Upper lobe of left lung (tissue), 6 donors: ENCODE results near the gene SIL1. TPM values are rescaled to one million over a fixed set of nuclear protein-coding genes. Genes with fewer than 3 reads are reported as not detected.
"Not testable (repeated sequence)": the region's sequence is repeated elsewhere in the genome, so short reads cannot be mapped to it uniquely, and the experiment has no call there.

Source experiments
- ATAC-seq, 2 donors: fragments of 200-7000 bp; cut with Tn5 transposase; one replicate each; pipeline ENCODE4 v1.9.1; 2022; ENCODE audit warnings: mild to moderate bottlenecking in 2 of 2, moderate library complexity in 2 of 2; ENCODE audit not compliant: low FRiP score in 2 of 2
- DNase-seq, 2 donors: peaks; one replicate each; pipeline ENCODE4 v3.0.0-alpha.2; 2019 to 2020
- H3K27ac ChIP-seq, 4 donors: fragments of 200-600 bp; sonication (generic); one replicate each; pipeline ENCODE4 v1.5.1; 2016 to 2019
- H3K27me3 ChIP-seq, 4 donors: fragments of 200-600 bp; sonication (generic); one replicate each; pipeline ENCODE4 v1.5.1; 2017 to 2019
- H3K36me3 ChIP-seq, 4 donors: fragments of 200-600 bp; sonication (generic); one replicate each; pipeline ENCODE4 v1.5.1; 2016 to 2019
- H3K4me1 ChIP-seq, 4 donors: fragments of 200-600 bp; sonication (generic); one replicate each; pipeline ENCODE4 v1.5.1; 2018 to 2019
- H3K4me3 ChIP-seq, 4 donors: fragments of 200-600 bp; sonication (generic); one replicate each; pipeline ENCODE4 v1.5.1; 2017 to 2019; ENCODE audit warnings: mild to moderate bottlenecking in 2 of 4, moderate library complexity in 1 of 4
- H3K9me3 ChIP-seq, 4 donors: fragments of 200-600 bp; sonication (generic); one replicate each; pipeline ENCODE4 v1.5.1; 2018 to 2019
- EP300 ChIP-seq, 4 donors: sonication (generic); formaldehyde crosslinking; IDR thresholded peaks; one replicate each; pipeline ENCODE4 v1.5.1; 2017; ENCODE audit warnings: antibody characterized with exemption in 4 of 4, control low read depth in 2 of 4
- POLR2A ChIP-seq, 4 donors: fragments of 450-650 bp; IDR thresholded peaks; one replicate each; pipeline ENCODE4 v1.5.1; 2016 to 2017; ENCODE audit warnings: antibody characterized with exemption in 4 of 4, mild to moderate bottlenecking in 2 of 4
- POLR2AphosphoS5 ChIP-seq, 2 donors: sonication (generic); formaldehyde crosslinking; IDR thresholded peaks; one replicate each; pipeline ENCODE4 v1.5.1; 2017; ENCODE audit warnings: antibody characterized with exemption in 2 of 2
- WGBS, 2 donors: methylation state at CpG; one replicate each; pipeline ENCODE4 v1.1.5; 2017 to 2018; 5-methylcytosine and 5-hydroxymethylcytosine counted together
- total RNA-seq, 6 donors: library from RNA; depleted of rRNA in 4 of 6; stranded (reverse); fragments of >200 nt in 4 of 6; gene quantifications; one replicate each; pipeline versions ENCODE4 v1.1.0 to v1.2.1, GENCODE V29; 2016 to 2021
- TF ChIP-seq, protein P1 (sequence below), 6 experiments: fragments of 450-650 bp in 4 of 6; fragments of 200-600 bp in 2 of 6; sonication (generic) in 2 of 6; IDR thresholded peaks; one replicate each; pipeline ENCODE4 v1.5.1; 2016 to 2019; ENCODE audit warnings: antibody characterized with exemption in 6 of 6
- donor health status: DM: no; HTN: no; CAD: no; lungs with moderate emphysema.
- donor health status: DM: no; HTN: yes; CAD: no; lungs with severe emphysema.

The SIL1 gene
- total RNA-seq, 6 donors from 2014 or later, result 30.2 to 83.8 (median 51.2) TPM

DNA sequence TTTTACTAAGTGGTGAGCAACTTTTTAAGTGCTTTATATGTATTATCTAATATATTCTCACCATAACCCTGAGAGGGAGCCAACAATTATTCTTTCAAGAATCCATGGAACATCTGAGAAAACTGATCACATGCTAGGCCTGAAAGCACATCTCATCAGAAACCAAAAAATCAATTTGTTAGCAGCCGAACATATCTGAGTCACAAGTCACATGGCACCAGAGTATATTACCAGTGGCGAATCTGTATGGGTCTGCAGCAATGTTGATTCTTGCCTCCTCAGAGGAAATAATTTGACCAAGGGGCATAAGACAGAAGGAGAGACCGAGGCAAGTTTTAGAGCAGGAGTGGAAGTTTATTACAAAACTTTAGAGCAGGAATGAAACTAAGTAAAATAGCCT, 25.3 kb upstream of the SIL1 start:
- ATAC-seq, result no peak
- Histone ChIP-seq H3K27ac (no peak overlapping the region), H3K36me3 (no peaks in the 10 kb centered on the region), H3K27me3 (no peaks in the 10 kb centered on the region), H3K4me1 (no peaks in the 10 kb centered on the region), H3K4me3 (no peak overlapping the region), H3K9me3 (no peaks in the 10 kb centered on the region)
- TF ChIP-seq EP300 (IDR thresholded peaks at IDR 0.05) (no peak), POLR2AphosphoS5 (IDR thresholded peaks at IDR 0.05) (no peak), POLR2A (IDR thresholded peaks at IDR 0.05) (no peak)
- TF ChIP-seq, protein P1, sequence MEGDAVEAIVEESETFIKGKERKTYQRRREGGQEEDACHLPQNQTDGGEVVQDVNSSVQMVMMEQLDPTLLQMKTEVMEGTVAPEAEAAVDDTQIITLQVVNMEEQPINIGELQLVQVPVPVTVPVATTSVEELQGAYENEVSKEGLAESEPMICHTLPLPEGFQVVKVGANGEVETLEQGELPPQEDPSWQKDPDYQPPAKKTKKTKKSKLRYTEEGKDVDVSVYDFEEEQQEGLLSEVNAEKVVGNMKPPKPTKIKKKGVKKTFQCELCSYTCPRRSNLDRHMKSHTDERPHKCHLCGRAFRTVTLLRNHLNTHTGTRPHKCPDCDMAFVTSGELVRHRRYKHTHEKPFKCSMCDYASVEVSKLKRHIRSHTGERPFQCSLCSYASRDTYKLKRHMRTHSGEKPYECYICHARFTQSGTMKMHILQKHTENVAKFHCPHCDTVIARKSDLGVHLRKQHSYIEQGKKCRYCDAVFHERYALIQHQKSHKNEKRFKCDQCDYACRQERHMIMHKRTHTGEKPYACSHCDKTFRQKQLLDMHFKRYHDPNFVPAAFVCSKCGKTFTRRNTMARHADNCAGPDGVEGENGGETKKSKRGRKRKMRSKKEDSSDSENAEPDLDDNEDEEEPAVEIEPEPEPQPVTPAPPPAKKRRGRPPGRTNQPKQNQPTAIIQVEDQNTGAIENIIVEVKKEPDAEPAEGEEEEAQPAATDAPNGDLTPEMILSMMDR (IDR thresholded peaks at IDR 0.05), result no peak
- 88 to 93% methylated on average over 3 of the region's 3 CpGs for WGBS, 2 donors
- no peak for DNase-seq

GRCh38 chr5:139222346-139222745, 24.2 kb upstream of the SIL1 start:
- no peaks in the 10 kb centered on the region for H3K36me3 ChIP-seq
- WGBS, 2 donors, result 31 to 38% methylated on average over 3 of the region's 3 CpGs
- TF ChIP-seq, protein P1 (IDR thresholded peaks at IDR 0.05), result no peak
- TF ChIP-seq EP300 (IDR thresholded peaks at IDR 0.05) (no peak), POLR2AphosphoS5 (IDR thresholded peaks at IDR 0.05) (no peak), POLR2A (IDR thresholded peaks at IDR 0.05) (no peak)
- no peaks in the 10 kb centered on the region for H3K27me3 ChIP-seq
- no peaks in the 10 kb centered on the region for H3K4me1 ChIP-seq
- no peak for DNase-seq
- no peak overlapping the region for H3K27ac ChIP-seq
- no peaks in the 10 kb centered on the region for H3K9me3 ChIP-seq
- H3K4me3 ChIP-seq, result no peak overlapping the region
- no peak for ATAC-seq

- H3K9me3 ChIP-seq, H3K36me3 ChIP-seq, H3K4me3 ChIP-seq, H3K27ac ChIP-seq, DNase-seq, H3K4me1 ChIP-seq, H3K27me3 ChIP-seq, ATAC-seq: not testable (repeated sequence)
- 82 to 93% methylated on average over 7 of the region's 7 CpGs for WGBS, 2 donors
Measured at GRCh38 chr5:139218038-139218437, 19.9 kb upstream of the SIL1 start.

DNA sequence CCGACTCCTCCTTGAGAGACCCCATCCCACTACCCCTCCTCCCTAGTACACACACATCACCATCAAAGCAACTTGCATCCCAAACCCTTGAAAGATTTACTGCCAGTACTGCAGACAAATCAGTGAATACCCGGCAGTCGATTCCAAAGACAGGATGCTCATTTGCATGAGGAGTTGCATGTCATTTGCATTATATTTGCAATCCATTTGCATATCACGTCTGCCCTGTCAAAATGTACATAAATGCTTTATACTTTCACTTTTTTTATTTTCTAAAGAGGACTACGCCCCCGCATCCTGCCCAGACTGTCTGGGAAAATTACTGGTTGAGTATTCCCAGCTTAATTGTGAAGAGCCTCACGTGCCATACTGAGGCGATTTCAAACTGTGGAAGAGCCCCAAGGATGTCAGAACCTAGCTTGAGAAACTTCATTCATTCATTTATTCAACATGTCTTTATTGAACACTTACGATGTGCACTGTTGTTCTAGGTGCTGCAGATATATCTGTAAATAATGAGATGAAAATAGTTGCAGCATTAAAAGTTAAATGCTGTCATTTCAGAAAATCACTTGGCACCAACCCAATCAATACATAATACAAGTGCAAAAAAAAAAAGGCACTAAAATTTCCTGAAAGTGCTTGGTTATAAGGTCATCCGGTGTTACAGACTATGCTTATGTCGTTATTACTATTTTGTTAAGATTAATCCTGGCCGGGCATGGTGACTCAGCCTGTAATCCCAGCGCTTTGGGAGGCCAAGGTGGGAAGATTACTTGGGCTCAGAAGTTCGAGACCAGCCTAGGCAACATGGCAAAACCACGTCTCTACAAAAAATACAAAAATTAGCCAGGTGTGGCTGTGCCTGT, 17.2 kb upstream of the SIL1 start:
- WGBS, 2 donors, result 66 to 73% methylated on average over 15 of the region's 15 CpGs
- DNase-seq, result no peak
- Histone ChIP-seq H3K27me3 (no peaks in the 10 kb centered on the region), H3K27ac (no peak overlapping the region), H3K4me1 (no peaks in the 10 kb centered on the region), H3K9me3 (no peaks in the 10 kb centered on the region), H3K4me3 (no peak overlapping the region), H3K36me3 (no peaks in the 10 kb centered on the region)
- ATAC-seq, result no peak
- TF ChIP-seq POLR2A (IDR thresholded peaks at IDR 0.05) (no peak), POLR2AphosphoS5 (IDR thresholded peaks at IDR 0.05) (no peak), EP300 (IDR thresholded peaks at IDR 0.05) (no peak)
- TF ChIP-seq, protein P1 (IDR thresholded peaks at IDR 0.05), result no peak

DNA sequence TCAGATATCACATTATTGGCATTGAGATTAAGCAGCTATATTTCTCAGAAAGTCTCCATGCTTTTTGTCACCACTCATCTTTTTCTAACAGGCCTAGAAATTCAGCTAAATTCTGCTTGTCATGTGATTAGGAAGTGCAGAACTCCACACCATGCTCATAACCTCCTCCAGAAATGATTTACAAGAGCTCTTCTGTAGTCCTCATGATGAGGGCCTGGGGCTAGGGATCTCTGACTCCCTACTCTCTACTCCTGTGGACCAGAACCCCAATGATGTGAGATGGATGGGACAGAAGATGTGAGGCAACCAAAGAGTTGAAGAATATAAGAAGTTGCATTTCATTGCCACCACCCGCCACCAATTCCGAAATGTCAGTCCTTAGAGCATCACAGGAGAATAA, 16.5 kb upstream of the SIL1 start:
- no peak for ATAC-seq

More for the DNA sequence above, 16.5 kb upstream of the SIL1 start:
- H3K4me1 ChIP-seq, result no peaks in the 10 kb centered on the region
- no peaks in the 10 kb centered on the region for H3K36me3 ChIP-seq
- H3K4me3 ChIP-seq, result no peak overlapping the region
- no peaks in the 10 kb centered on the region for H3K27me3 ChIP-seq
- TF ChIP-seq EP300 (IDR thresholded peaks at IDR 0.05) (no peak), POLR2AphosphoS5 (IDR thresholded peaks at IDR 0.05) (no peak), POLR2A (IDR thresholded peaks at IDR 0.05) (no peak)
- TF ChIP-seq, protein P1 (IDR thresholded peaks at IDR 0.05), result no peak
- no peak for DNase-seq
- H3K27ac ChIP-seq, result no peak overlapping the region
- H3K9me3 ChIP-seq, result no peaks in the 10 kb centered on the region
- WGBS, 2 donors, result 95 to 98% methylated on average over 2 of the region's 2 CpGs
